NCI-H128 (cell line): ENCODE results near the gene TBX21.

Experiments
- DNase-seq: peaks from one replicate; lab custom pipeline; 2025; ENCODE audit not compliant: unreplicated experiment; lab: John Stamatoyannopoulos, UW

Gene TBX21

DNA sequence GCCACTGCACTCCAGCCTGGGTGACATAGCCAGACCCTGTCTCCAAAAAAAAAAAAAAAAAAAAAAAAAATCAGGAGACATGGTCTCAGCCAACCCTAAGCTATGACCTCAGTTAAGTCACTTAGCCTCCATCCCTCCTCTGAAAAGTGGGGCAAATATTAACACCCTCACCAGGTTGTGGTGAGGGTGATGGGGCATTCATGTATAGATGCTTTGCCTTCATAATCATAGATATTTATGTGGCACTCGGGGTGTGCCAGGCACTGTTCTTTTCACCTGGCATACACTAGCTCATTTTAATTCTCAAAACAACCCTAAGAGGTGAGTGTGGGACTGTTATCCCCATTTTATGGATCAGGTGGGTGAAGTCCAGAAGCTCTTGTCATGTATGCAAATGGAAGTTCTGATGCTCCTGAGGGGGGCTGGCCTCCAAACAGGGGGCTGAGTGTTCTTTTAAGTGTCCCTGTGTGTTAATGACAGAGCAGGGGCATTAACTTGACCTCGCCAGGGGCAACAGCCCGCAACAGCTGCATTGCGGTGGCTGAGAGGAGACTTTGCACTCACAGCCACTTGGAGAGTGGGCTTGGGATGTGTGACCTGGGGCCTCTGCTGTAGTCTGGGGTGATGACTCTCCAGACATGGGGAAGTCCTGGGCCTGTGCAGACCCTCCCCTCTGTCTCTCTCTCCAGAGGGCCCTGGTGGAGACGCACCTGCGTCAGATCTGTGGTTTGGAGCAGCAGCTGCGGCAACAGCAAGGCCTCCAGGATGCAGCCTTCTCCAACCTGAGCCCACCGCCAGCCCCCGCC, 34.9 kb upstream of the TBX21 start:
- no peak for DNase-seq

DNA sequence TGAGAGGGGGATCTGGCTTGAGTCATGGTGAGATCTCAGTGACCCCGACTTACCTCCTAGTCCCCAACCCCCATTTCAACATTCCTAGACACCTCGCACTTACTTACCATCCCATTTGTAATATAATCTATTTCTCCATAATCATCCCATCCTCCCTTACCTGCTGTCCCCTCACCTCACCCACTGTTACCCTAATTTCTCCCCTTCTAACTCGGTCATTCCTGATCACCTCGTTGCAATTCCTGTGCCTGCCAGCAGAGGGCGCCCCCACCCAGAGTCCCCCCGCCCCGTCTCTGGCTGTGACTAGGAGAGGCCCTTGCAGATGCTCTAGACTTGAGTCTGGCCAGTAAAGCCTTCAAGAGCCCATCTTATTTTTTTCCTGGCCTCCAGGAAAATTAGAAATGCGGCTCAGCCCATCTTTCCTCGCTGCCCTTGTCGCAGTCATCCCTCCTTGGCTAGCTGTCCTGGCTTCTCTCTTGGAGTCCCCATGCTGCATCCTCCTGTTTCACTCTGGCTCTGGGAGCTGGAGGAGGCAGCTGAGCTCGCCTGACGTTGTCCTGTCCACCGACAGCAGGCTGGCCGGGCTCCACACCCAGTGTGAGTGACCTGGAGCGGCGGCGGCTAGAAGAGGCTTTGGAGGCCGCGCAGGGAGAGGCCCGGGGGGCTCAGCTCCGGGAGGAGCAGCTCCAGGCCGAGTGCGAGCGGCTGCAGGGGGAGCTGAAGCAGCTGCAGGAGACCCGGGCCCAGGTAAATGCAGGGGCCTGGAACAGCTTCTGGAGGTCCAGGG, 34.1 kb upstream of the TBX21 start:
- no peak for DNase-seq

DNA sequence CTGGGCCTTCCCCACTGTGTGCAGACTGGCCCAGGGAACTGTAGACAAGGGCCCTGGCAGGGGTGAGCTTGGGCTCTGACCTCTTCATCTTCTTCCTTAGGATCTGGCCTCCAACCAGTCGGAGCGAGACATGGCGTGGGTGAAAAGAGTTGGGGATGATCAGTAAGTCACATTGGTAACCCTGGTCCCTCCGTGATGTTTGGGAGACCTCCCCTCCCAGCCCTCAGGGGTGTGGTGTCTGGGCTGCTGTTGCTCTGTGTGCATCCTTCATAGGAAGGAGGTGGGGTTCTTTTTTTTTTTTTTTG, 33.5 kb upstream of the TBX21 start:
- no peak for DNase-seq

DNA sequence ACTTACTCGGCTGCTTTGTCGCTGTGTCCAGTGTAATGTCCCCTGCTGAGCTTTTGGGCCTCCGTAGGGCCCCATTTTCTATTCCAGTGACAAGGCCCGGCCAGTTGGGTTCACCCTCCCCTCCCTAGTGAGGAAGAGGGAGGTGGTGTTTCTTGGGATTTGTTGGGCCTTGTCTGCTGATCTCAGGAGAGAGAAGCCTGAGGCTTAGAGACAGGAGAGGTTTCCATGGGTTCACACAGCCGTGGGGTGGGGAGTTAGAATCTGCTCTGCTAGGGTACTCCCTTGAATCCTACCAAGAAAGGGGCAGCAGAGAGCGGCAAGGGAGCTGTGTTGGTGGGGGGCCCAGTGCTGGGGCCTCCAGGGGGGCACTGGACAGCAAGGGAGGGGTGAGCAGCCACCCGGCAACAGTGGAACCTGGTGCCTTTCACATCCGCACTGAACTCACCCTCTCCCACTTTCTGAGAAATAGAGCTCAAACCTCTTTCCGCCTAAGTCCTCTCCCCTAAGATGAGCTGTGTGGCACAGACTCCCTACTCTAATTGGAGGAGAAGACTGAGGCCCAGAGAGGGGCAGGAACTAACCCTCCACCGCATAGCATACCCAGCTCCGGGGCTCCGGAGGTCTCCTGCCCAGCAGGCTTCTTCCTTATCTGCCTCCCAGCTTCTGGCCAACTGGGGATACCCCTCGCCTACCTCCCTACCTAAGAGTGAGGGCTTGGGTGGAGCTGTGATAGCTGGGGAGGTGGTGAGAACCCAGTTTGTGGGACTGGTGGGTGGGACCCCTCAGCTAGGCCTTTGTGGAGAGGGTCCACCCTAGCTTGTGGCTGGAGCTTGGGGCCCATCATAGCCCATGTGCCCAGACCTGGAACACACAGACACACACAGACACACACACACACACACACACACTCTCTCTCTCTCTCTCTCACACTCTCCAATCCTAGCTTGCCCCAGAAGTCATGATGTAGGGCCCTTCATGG, 32.3 kb upstream of the TBX21 start:
- DNase-seq = no peak

DNA sequence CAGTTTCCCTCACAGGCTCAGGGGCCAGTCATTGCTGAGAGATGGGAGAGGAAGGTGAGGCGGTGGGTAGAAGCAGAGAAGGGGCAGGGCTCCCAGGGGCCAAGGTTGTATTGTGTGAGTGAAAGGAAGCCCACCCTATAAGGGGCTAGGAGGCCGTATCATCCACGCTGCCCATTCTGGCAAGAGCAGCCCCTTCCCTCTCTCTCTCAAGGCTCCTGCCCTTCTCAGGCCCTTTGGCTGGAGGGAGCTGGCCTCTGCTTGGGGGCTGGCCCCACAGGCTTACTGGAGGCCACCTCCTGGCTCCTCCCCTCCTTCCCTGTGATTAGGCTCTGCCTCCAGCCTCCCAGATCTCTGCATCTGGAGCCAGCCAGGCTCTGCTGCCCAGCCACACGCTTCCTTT, 31.4 kb upstream of the TBX21 start:
- DNase-seq = no peak

DNA sequence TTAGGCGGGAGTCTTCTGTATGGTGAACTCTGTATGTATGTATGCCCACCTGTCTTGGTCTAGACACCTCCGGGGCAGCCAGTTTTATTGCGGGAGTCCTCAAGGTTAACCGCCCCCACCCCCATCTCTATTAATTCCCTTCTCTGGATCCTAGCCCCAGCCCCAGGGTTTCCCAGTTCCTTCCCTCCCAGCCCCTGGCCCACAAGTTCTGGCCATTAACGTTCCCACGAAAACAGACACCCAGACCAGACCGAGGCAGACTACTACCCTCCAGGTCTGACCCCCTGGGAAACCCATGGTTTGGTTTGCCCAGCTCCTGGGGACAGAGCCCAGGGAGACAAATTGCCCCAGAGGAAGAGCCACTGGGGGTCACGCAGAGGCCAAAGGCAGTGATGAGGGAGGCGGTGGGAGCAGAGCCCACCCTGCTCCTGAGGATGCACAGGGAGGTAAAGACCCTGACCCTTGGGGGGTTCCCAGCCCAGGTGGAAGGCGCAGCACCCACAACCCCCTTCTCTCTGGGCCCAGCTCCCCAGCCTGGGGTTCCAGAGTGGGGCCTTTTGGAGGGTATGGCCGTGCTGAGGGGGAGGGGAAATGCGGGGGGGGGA, 30.5 kb upstream of the TBX21 start:
- DNase-seq = no peak

DNA sequence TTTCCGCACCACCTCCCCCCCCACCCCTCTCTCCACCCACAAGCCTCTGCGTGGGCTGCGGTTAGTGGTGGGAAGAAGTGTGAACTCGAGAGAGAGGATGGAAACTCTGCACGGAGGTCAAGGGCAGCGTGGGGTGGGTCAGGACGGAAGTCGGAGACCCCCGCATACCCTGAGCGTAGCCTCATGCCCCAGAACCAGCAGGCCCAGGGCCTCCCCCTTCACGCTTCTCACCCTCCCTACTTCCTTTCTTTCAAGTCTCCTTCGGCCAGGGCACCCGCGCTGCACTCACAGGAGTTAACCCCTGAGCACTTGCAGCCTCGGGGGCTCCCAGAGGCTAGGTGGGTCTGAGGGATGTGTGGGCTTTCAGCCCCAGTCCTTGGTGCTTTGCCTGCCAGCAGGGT, 29.8 kb upstream of the TBX21 start:
- DNase-seq = no peak

DNA sequence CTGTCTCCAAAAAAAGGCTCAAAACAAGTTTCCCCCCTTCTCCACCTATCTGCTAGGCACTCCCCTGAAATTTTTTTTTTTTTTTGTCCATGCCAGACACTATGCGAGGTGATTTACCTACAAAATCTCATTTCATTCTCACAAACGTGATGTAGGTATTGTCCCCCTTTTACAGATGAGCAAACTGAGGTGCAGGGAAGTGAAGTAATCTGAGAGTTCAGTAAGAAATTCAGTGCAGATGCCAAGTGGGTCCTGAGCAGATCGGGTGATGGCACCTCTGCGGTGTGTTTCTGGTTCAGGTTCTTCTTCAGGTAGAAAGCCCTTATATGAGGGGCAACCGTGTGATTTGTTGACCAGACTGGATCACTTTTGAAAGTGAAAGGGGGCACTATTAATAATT, 29.4 kb upstream of the TBX21 start:
- no peak for DNase-seq

DNA sequence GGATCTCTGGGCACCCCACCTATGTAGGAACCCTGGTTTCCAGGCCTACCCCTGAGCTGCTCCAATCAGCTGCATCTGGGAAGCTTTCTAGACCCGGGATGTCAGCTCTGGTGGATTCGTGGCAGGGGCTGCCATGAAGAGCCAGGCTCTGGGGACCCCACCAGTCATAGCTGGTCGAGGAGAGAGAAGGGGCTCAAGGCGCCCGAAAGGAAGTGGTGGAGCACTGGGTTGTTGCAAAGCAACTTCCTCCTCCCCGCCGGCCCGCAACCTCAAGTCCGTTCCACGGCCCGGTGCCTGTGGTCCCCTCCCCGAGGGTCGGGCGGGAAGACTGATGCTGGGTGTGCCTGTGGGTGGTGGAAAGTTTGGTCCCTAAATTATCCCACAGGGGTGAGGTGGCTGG, 28.9 kb upstream of the TBX21 start:
- no peak for DNase-seq

DNA sequence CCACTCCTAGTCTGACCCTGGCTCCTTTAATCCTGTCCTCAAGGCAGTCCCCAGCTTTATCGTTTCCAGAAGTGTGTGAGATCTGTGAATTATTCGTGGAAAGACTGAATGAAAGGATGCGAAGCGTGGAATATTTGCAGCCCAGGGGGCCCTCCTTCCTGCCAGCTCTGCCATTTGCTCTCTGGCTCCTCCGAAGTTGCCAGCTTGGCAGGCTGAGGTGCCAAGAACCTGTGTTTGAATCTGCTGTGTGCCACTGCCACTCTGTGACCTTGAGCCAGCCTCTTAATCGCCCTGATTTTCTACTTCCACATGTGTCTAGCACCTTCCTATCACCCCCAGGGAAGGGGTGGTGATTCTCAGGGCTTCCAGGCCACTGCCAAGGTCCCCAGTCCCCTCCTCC, 28.3 kb upstream of the TBX21 start:
- no peak for DNase-seq

DNA sequence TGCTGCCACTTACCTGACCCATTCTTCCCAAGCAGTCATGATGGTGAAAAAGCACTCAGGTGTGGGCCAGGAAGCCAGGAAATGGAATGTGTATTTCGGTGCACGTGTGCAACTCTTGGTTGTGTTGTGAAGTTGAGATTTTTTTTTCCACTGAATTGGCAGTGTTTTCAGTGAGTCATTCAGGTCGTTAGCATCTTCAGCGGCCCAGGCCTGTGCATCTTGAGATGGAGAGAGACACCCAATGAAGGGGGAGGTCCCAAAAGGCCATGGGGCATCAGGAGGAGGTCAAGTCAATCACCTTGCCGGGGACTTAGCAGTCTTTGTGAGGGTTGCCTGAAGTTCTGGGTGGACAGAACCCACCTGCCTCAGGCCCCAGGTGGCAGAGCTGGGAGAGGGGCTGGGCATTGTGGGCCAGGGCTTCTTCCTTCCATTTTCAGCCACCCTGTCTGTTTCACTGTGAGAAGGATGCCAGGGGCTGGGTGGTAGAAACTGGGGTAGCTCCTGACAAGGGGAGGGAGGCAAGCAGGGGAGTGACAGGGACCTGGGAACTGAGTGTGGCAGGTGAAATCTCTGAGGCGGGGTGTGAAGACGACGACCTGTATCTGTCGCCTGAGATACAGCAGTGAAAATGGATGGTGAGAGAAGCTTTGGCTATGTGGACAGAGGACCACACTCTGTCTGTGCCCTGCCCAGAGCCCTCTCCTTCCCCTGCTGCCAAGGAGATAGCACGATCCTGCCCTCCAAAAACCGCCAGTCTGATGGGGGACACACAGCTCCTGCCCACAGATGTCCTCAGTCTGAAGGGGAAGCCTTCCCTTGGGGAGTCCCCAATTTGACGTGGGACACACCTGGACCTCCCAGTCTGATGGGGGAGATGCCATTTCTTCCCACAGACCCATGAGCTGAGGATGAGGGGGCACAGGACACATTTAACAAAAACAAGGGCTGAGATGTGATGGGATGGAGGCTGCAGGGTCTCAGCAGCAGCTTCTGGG, 27.2 kb upstream of the TBX21 start:
- DNase-seq = no peak

DNA sequence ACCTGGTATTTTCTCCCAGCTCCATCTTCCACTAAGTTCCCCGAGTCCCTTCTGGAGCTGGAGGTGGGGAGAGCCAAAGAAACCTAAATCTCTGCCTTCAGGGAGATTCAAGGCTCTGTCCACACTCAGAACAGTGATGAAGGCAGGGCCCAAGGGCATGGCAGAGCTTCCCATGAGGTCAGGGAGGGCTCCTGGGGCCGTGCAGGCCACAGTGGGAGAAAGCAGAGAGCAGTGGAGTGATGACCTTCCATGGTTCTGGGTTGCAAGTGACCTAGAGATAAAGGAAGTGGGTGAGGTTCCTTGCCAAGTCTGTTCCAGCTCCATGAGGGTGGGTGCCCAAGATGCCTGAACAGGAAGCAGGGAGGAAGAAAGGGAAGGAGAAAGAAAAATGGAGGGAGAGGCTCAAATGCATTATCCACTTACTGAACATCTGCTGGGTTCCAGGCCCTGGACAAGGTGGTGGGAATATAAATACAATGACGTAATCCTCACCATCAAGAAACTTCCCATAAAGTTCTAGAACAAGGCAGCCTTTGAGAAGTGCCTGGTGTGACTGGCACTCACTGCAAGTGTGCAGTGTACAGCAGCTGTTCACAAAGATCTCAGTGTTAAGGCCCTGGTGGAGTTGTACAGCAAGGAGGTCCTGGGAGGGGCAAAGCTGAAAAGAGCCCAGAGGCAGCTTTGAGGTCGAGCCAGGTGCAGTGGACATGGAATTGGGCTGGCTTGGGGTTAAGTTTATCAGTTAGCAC, 25.8 kb upstream of the TBX21 start:
- no peak for DNase-seq

DNA sequence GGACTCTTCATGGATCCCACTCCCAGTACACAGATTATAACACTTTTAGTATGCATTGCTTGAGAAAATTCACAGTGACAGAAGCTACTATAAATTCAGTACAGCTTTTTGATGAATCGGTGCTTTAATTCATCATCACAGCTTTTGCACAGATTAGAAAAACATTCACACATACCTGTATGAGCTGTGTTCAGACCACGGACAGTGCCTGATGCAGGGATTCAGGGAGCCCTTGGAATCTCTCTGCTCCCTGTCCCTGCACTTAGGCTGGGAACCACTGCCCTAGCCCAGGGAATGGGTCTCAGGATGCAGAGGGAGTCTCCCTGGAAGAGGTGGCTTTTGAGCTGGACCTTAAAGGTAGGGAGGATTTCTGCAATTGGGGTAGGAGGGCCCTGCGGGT, 25.2 kb upstream of the TBX21 start:
- DNase-seq = no peak

DNA sequence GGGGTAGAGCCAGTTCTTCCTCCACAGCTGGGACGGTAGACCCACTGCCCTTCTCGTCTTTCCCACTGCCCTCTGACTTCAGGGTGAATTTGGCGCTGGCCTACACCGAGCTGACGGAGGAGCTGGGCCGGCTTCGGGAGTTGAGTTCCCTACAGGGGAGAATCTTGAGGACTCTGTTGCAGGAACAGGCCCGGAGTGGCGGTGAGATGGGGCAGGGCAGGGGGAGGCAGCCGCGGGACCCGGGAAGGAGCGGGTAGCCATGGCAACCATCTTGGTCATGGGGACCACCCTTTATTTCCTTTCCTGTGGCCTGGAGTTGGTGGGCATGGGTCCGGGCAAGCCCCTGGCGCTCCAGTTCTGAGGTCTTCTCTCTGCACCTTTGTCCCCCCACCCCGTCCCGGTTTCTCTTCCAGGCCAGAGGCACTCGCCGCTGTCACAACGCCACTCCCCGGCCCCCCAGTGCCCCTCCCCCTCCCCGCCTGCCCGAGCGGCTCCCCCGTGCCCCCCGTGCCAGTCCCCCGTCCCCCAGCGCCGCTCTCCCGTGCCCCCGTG, 24.6 kb upstream of the TBX21 start:
- DNase-seq = no peak

DNA sequence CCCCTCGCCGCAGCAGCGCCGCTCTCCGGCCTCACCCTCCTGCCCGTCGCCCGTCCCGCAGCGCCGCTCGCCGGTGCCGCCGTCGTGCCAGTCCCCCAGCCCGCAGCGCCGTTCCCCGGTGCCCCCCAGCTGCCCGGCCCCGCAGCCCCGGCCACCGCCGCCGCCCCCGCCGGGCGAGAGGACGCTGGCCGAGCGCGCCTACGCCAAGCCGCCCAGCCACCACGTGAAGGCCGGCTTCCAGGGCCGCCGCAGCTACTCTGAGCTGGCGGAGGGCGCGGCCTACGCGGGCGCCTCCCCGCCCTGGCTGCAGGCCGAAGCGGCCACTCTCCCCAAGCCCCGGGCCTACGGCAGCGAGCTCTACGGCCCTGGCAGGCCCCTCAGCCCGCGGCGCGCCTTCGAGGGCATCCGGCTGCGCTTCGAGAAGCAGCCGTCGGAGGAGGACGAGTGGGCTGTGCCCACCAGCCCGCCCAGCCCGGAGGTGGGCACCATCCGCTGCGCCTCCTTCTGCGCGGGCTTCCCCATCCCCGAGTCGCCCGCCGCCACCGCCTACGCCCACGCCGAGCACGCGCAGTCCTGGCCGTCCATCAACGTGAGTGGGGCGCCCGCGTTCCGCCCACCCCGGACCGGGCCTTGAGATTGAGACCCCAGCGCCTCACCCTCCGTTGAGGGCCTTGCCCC, 24.0 kb upstream of the TBX21 start:
- DNase-seq = no peak

DNA sequence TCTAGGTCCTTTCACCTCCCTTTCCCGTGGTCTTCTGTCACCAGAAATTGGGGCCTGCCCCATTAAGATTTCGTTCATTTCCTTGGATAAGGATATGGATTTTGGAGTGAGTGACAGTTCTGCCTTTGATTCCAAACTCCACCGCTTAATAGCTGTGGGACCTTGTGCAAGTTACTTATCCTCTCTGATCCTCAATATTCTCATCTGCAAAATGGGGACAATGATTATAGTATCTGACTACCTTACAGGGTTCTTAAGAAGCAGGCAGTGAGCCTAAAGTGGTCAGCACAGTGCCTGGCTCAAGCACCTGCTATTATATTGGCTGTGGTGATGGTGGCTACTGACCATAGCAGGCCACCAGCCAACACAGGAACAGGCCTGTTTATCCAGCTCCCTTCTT, 23.4 kb upstream of the TBX21 start:
- no peak for DNase-seq

DNA sequence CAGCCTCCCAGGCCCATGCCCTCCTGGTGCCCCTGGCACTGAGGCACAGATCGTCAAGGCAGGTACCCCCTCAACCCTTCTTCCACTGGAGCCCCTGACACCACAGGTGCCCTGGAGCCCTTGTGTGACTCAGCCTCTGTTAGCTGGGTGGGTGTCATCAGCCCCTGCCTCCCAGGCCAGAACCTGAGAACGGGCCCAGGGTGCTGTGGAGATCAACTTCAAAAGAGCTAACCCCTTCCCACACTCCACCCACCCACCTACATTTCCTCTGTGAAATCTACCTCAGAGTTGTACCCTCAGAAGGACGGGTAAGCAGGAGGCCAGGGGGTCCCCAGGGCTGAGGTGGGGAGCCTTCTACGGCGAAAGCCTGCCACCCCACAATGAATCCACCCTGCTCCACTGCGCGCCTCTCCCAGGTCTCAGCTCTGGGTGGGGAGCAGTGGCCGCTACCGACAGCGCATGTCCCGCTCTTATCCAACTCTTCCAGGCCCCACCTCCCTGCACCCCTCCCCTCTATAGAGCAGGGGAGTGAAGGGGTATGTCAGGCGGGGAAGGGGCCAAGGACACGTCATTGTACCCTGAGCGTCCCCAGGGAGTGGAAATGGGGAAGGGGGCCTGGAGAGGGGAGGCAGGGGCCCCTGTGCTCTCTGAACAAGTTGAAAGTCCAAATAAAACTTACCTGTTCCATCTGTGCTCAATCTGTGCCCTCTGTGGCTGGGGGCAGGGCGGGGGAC, 21.5 kb upstream of the TBX21 start:
- no peak for DNase-seq
